Breast epithelium (tissue), 3 donors: Measurements from ENCODE around the gene MYO15B.

Experiments
- POLR2A ChIP-seq: fragments of 450-650 bp; IDR thresholded peaks from one replicate; pipeline ENCODE4 v1.6.1; 2016; ENCODE audit warnings: antibody characterized with exemption, mild to moderate bottlenecking, moderate library complexity
- POLR2AphosphoS5 ChIP-seq, 3 donors: sonication (generic); formaldehyde crosslinking; IDR thresholded peaks; one replicate each; pipeline ENCODE4 v1.6.1; 2017; ENCODE audit warnings: antibody characterized with exemption in 3 of 3

- TF ChIP-seq POLR2A, result no peak
- TF ChIP-seq POLR2AphosphoS5 (IDR thresholded peaks at IDR 0.05), result no peak
Measured at GRCh38 chr17:75664099-75664549, 76.5 kb downstream of the MYO15B start.
